Progenitor cell of endocrine pancreas (in vitro differentiated cells): Measurements from ENCODE around the gene PARVB. TPM values are rescaled to one million over a fixed set of nuclear protein-coding genes. Genes with fewer than 3 reads are reported as not detected.

Experiments
- DNase-seq: peaks from one replicate; pipeline ENCODE4 v3.0.0; 2021; ENCODE audit warnings: low spot score; ENCODE audit not compliant: unreplicated experiment
- H3K27ac Mint-ChIP-seq: 2 replicates; pipeline ENCODE4 v1.8.0; 2021; ENCODE audit warnings: mild to moderate bottlenecking, moderate library complexity, mixed read lengths
- H3K27me3 Mint-ChIP-seq: 2 replicates; pipeline ENCODE4 v1.8.0; 2021; ENCODE audit warnings: mixed read lengths
- H3K36me3 Mint-ChIP-seq: 2 replicates; pipeline ENCODE4 v1.8.0; 2022; ENCODE audit warnings: mixed read lengths; ENCODE audit not compliant: insufficient read depth
- H3K4me1 Mint-ChIP-seq: 2 replicates; pipeline ENCODE4 v1.8.0; 2021; ENCODE audit warnings: low read depth, mixed read lengths
- H3K4me3 Mint-ChIP-seq: 2 replicates; pipeline ENCODE4 v1.8.0; 2021; ENCODE audit warnings: low read depth, mild to moderate bottlenecking, moderate library complexity, mixed read lengths
- H3K9me3 Mint-ChIP-seq: 2 replicates; pipeline ENCODE4 v1.8.0; 2021; ENCODE audit warnings: low read depth, mixed read lengths
- CTCF ChIP-seq: fragments of 200-600 bp; sonication (generic); IDR thresholded peaks from one replicate; pipeline ENCODE4 v1.5.0; 2021; ENCODE audit warnings: antibody characterized with exemption, mild to moderate bottlenecking; ENCODE audit not compliant: unreplicated experiment
- total RNA-seq: library from RNA; stranded (reverse); gene quantifications from 2 replicates; pipeline ENCODE4 v1.2.1, GENCODE V29; 2021

The PARVB gene
- total RNA-seq, 1 donor from 2014 or later = 11.8 TPM

GRCh38 chr22:44200855-44201550, 176.9 kb downstream of the PARVB start:
- H3K4me3 Mint-ChIP-seq = no peak overlapping the region
- no peak for DNase-seq
- peaks cover 16% of the 10 kb centered on the region for H3K27me3 Mint-ChIP-seq
- H3K27ac Mint-ChIP-seq = no peak overlapping the region
- no peaks in the 10 kb centered on the region for H3K36me3 Mint-ChIP-seq
- H3K9me3 Mint-ChIP-seq = no peaks in the 10 kb centered on the region
- H3K4me1 Mint-ChIP-seq = no peaks in the 10 kb centered on the region
- no peak for TF ChIP-seq CTCF

DNA sequence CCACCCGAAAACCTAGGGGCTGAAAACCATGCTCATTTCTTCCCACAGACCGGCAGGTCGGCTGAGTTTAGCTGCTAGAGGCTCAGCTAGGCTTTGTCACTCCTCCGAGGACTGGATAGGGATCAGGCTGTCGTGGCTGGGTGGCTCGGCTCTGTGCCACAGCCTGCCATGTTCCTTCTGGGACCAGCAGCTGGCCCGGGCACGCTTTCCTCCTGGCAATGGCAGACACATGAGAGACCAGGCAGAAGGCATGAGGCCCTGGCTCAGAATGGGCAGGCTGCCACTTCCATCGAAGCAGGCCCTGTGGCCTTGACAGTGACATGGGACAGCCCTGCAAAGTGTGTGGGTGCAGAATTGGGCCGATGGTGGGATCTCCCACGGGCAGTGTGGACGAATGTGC, 177.6 kb downstream of the PARVB start:
- DNase-seq = no peak
- H3K27me3 Mint-ChIP-seq = peaks cover 16% of the 10 kb centered on the region
- no peaks in the 10 kb centered on the region for H3K4me1 Mint-ChIP-seq
- no peak overlapping the region for H3K4me3 Mint-ChIP-seq
- no peak overlapping the region for H3K27ac Mint-ChIP-seq
- no peak for TF ChIP-seq CTCF
- H3K36me3 Mint-ChIP-seq = no peaks in the 10 kb centered on the region
- no peaks in the 10 kb centered on the region for H3K9me3 Mint-ChIP-seq

- Mint-ChIP-seq H3K27ac (no peak overlapping the region), H3K9me3 (no peaks in the 10 kb centered on the region), H3K27me3 (peaks cover 16% of the 10 kb centered on the region), H3K36me3 (no peaks in the 10 kb centered on the region), H3K4me1 (no peaks in the 10 kb centered on the region), H3K4me3 (no peak overlapping the region)
- no peak for TF ChIP-seq CTCF
- DNase-seq = no peak
Observed at GRCh38 chr22:44202261-44202789, 178.2 kb downstream of the PARVB start.

DNA sequence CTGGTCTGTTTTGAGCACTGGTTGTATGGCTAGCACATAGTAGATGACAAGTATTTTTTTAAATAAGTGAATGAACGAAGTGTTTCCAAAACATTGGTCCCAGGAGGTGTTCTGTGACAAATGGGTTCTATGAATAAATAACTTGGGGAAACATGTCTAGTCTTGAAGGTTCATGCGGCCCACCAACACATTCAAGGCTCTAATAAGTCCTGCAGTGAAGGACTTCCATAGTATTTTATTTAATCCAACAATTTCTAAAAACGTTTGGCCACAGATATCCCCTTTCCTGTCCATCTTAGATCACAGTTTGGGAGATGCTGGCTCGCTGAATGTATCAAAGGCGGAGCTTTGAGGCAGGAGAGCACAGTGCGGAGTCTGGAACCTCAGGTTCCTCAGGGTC, 179.1 kb downstream of the PARVB start:
- no peak for DNase-seq
- H3K27me3 Mint-ChIP-seq = peaks cover 17% of the 10 kb centered on the region
- no peak overlapping the region for H3K4me3 Mint-ChIP-seq
- no peak overlapping the region for H3K27ac Mint-ChIP-seq
- TF ChIP-seq CTCF = no peak
- H3K4me1 Mint-ChIP-seq = no peaks in the 10 kb centered on the region
- no peaks in the 10 kb centered on the region for H3K9me3 Mint-ChIP-seq
- no peaks in the 10 kb centered on the region for H3K36me3 Mint-ChIP-seq

DNA sequence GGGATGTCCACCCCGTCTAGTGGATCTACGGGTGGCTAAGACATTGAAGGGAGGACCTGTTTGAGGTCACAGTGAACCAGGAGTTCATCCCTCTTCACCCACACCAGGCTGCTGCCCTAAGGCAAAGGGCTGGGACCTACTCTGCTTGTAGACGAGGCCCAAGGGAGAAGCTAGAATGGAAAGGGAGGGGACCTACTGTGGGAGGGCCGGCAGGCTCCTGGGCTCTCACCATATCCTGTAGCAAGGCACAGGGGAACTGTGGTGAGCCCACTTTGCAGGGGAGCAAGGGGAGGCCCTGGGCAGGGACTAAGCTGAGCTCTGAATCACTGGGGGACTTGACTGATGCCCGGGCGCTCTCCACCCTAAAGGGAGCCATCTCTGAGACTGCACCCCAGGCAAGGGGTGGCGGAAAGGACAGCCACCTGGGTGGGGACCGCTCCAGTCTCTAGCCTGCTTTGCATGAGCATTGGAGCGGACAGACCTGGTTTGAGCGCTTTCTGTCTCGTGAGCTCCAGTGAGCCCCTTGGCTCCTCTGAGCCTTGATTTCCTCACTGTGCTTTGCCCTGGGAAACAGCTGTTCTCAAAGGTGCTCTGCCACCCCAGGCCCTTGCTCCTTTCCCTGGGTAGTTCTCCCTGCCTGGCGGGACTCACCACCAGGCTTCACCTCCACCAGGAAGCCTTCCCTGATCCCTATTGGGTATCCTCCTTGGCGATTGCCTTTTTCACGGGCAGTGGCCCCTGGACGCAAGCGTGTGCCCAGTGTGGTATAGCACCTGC, 180.8 kb downstream of the PARVB start:
- DNase-seq = no peak
- Mint-ChIP-seq H3K36me3 (no peaks in the 10 kb centered on the region), H3K4me1 (no peaks in the 10 kb centered on the region), H3K9me3 (peaks cover 3% of the 10 kb centered on the region), H3K4me3 (no peak overlapping the region), H3K27ac (peak overlapping the region; percentile 59), H3K27me3 (peaks cover 20% of the 10 kb centered on the region)
- TF ChIP-seq CTCF = no peak
